Hepatocyte (in vitro differentiated cells): Measurements from ENCODE around the gene VPS13D. TPM values are rescaled to one million over a fixed set of nuclear protein-coding genes. Genes with fewer than 3 reads are reported as not detected.

ENCODE experiments used
- DNase-seq: peaks from one replicate; pipeline ENCODE4 v3.0.0-alpha.2; 2016; ENCODE audit warnings: low spot score
- H2AFZ ChIP-seq: fragments of 200-600 bp; sonication (generic); 2 replicates; pipeline ENCODE4 v1.6.0; 2016; ENCODE audit warnings: antibody characterized with exemption, mild to moderate bottlenecking
- H3K27ac ChIP-seq: fragments of 200-600 bp; sonication (generic); 2 replicates; pipeline ENCODE4 v1.5.1; 2016; ENCODE audit warnings: mild to moderate bottlenecking
- H3K27me3 ChIP-seq: fragments of 200-600 bp; sonication (generic); 2 replicates; pipeline ENCODE4 v1.6.1; 2016
- H3K36me3 ChIP-seq: fragments of 200-600 bp; sonication (generic); replicated peaks from 2 replicates; pipeline ENCODE4 v1.5.1; 2016; ENCODE audit warnings: low read depth; ENCODE audit not compliant: insufficient read depth
- H3K4me1 ChIP-seq: fragments of 200-600 bp; sonication (generic); 2 replicates; pipeline ENCODE4 v1.5.1; 2016; ENCODE audit warnings: mild to moderate bottlenecking, moderate library complexity; ENCODE audit not compliant: insufficient read depth
- H3K4me2 ChIP-seq: fragments of 200-600 bp; sonication (generic); 2 replicates; pipeline ENCODE4 v1.6.0; 2016
- H3K4me3 ChIP-seq: fragments of 200-600 bp; sonication (generic); 2 replicates; pipeline ENCODE4 v1.5.1; 2016; ENCODE audit warnings: mild to moderate bottlenecking
- H3K79me2 ChIP-seq: fragments of 200-600 bp; sonication (generic); 2 replicates; pipeline ENCODE4 v1.6.0; 2017; ENCODE audit warnings: mild to moderate bottlenecking
- H3K9me2 ChIP-seq: fragments of 200-600 bp; sonication (generic); replicated peaks from 2 replicates; pipeline ENCODE4 v1.6.0; 2017; ENCODE audit warnings: mild to moderate bottlenecking; ENCODE audit not compliant: insufficient read depth
- H3K9me3 ChIP-seq: fragments of 200-600 bp; sonication (generic); 2 replicates; pipeline ENCODE4 v1.5.1; 2016; ENCODE audit warnings: low read depth, mild to moderate bottlenecking
- H4K20me1 ChIP-seq: fragments of 200-600 bp; sonication (generic); 2 replicates; pipeline ENCODE4 v1.6.0; 2016; ENCODE audit warnings: mild to moderate bottlenecking; ENCODE audit not compliant: insufficient read depth, poor library complexity, severe bottlenecking
- CTCF ChIP-seq: fragments of 200-600 bp; sonication (generic); IDR thresholded peaks from 2 replicates; pipeline ENCODE4 v1.5.1; 2016; ENCODE audit warnings: antibody characterized with exemption, mild to moderate bottlenecking; ENCODE audit not compliant: poor library complexity
- EZH2 ChIP-seq: fragments of 200-600 bp; sonication (generic); IDR thresholded peaks from 2 replicates; pipeline ENCODE4 v1.6.1; 2016; ENCODE audit warnings: antibody characterized with exemption, mild to moderate bottlenecking, borderline replicate concordance
- EZH2phosphoT487 ChIP-seq: fragments of 200-600 bp; sonication (generic); IDR thresholded peaks from one replicate; pipeline ENCODE4 v1.6.1; 2018; ENCODE audit warnings: antibody characterized with exemption, mild to moderate bottlenecking, low read depth, moderate library complexity; ENCODE audit not compliant: unreplicated experiment, severe bottlenecking
- WGBS: methylation state at CpG from one replicate; pipeline ENCODE4 v1.1.6; 2016; ENCODE audit warnings: low lambda C conversion rate; ENCODE audit errors: missing lambda C conversion rate; 5-methylcytosine and 5-hydroxymethylcytosine counted together
- polyA plus RNA-seq: library from polyadenylated mRNA; unstranded; fragments of >200 nt; fragmentation: Nextera tagmentation; extraction: Ambion mirVana; gene quantifications from 2 replicates; pipeline ENCODE4 v1.2.1, GENCODE V29; 2016
- total RNA-seq: library from RNA; depleted of rRNA; stranded (reverse); fragments of >200 nt; gene quantifications from 2 replicates; pipeline ENCODE4 v1.2.3, GENCODE V29; 2014

Gene VPS13D
- total and polyA plus RNA-seq, 2 experiments from 2014 or later, result 7.3 to 32.2 TPM

- H3K36me3 ChIP-seq, result no peaks in the 10 kb centered on the region
- no peak for DNase-seq
- no peak for TF ChIP-seq CTCF
- no peak for TF ChIP-seq EZH2
- TF ChIP-seq EZH2phosphoT487, result no peak
- no peak overlapping the region for H3K4me2 ChIP-seq
- H3K27me3 ChIP-seq, result no peaks in the 10 kb centered on the region
- H3K79me2 ChIP-seq, result no peaks in the 10 kb centered on the region
- H3K9me3 ChIP-seq, result no peaks in the 10 kb centered on the region
- 82% methylated on average over 6 of the region's 6 CpGs for WGBS
- no peaks in the 10 kb centered on the region for H4K20me1 ChIP-seq
- H3K4me3 ChIP-seq, result no peak overlapping the region
- H3K4me1 ChIP-seq, result no peaks in the 10 kb centered on the region
- no peak overlapping the region for H3K27ac ChIP-seq
- no peaks in the 10 kb centered on the region for H3K9me2 ChIP-seq
- no peak overlapping the region for H2AFZ ChIP-seq
These were observed 27.7 kb upstream of the VPS13D start for GRCh38 chr1:12202190-12202497.

DNA sequence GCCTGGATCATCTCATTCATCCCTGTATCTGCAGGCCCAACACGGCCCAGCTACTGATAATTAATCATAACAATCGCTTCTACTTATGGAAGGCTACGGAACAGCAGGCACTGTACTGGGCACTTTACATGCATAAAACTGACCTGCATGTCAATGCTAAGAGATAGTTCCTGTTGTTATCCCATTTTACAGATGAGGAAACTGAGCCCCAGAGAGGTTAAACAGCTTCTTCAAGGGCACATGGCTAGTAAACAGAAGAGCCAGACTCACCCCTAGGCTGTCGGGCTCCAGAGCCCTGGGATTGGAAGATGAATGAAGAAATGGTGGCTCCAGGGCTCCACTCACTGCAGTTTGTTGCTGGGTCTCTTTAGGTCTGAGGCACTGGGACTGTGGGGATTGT is 27.3 kb upstream of the VPS13D start:
- Histone ChIP-seq H3K4me2 (no peak overlapping the region), H3K27ac (no peak overlapping the region), H3K4me1 (no peaks in the 10 kb centered on the region), H3K9me3 (no peaks in the 10 kb centered on the region), H3K27me3 (no peaks in the 10 kb centered on the region), H3K9me2 (no peaks in the 10 kb centered on the region), H2AFZ (no peak overlapping the region), H3K36me3 (no peaks in the 10 kb centered on the region), H4K20me1 (no peaks in the 10 kb centered on the region), H3K79me2 (no peaks in the 10 kb centered on the region), H3K4me3 (no peak overlapping the region)
- no peak for DNase-seq
- TF ChIP-seq EZH2 (no peak), CTCF (no peak)
- 92% methylated on average over 4 of the region's 4 CpGs for WGBS

DNA sequence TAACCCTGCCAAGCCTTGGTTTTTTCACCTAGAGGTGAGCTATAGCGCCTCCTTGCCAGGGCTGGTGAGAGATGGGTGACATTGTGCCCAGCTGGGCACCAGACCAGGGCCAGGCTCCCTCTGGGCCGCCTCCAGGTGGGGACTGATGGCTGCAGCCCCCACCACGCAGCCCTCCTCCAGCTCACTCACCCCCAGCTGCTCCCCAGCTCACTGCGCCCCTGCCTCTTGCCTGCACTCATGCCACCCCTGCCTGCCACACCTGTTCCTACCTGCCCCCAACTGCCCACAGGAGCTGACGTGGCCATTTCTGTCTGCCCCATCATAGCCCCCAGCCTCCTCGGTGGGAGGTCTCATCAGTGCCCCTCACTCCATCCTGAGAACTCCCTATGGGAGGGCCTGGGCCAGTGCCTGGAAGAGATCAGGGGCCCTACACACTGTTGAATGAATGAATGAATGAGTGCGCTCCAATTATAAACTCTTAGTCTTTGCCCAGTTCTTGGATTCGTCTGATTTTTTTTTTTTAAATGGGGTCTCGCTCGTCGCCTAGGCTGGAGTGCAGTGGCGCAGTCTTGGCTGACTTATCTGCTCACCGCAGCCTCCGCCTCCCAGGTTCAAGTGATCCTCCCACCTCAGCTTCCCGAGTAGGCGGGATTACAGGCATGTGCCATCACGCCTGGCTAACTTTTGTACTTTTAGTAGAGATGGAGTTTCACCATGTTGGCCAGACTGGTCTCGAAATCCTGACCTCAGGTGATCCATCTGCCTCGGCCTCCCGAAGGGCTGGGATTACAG is 26.4 kb upstream of the VPS13D start:
- no peaks in the 10 kb centered on the region for H3K4me1 ChIP-seq
- H3K4me3 ChIP-seq, result no peak overlapping the region
- no peak overlapping the region for H2AFZ ChIP-seq
- H3K4me2 ChIP-seq, result no peak overlapping the region
- DNase-seq, result no peak
- WGBS, result 92% methylated on average over 20 of the region's 20 CpGs
- H4K20me1 ChIP-seq, result no peaks in the 10 kb centered on the region
- no peaks in the 10 kb centered on the region for H3K36me3 ChIP-seq
- H3K79me2 ChIP-seq, result no peaks in the 10 kb centered on the region
- H3K27me3 ChIP-seq, result no peaks in the 10 kb centered on the region
- H3K9me3 ChIP-seq, result no peaks in the 10 kb centered on the region
- no peaks in the 10 kb centered on the region for H3K9me2 ChIP-seq
- H3K27ac ChIP-seq, result no peak overlapping the region
- no peak for TF ChIP-seq EZH2
- TF ChIP-seq EZH2phosphoT487, result no peak
- TF ChIP-seq CTCF, result no peak

DNA sequence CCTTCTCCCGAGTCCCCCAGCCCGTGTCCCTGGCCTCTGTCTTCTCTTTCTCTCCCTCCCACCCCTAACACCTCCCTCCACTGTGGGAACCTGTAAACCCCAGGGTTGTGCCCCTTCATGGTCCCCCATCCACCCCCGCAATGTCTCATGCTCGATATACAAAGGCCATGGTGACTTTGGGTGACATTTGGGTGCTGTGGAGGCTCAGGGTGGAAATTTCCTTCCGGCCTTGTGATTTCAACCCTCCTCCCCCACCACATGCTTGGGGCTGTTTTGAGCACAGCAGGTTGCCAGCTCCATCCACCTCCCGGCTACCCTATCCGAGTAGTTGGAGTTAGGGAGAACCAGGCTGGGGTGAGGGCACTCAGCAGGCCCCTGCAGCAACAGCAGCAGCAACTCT is 25.7 kb upstream of the VPS13D start:
- no peaks in the 10 kb centered on the region for H3K36me3 ChIP-seq
- no peak overlapping the region for H3K4me3 ChIP-seq
- WGBS, result 74% methylated on average over 4 of the region's 7 CpGs
- no peaks in the 10 kb centered on the region for H4K20me1 ChIP-seq
- no peaks in the 10 kb centered on the region for H3K27me3 ChIP-seq
- H3K4me2 ChIP-seq, result no peak overlapping the region
- H3K4me1 ChIP-seq, result no peaks in the 10 kb centered on the region
- no peak for DNase-seq
- H2AFZ ChIP-seq, result no peak overlapping the region
- H3K9me3 ChIP-seq, result no peaks in the 10 kb centered on the region
- H3K79me2 ChIP-seq, result no peaks in the 10 kb centered on the region
- no peak overlapping the region for H3K27ac ChIP-seq
- TF ChIP-seq CTCF, result no peak
- no peak for TF ChIP-seq EZH2
- no peak for TF ChIP-seq EZH2phosphoT487
- no peaks in the 10 kb centered on the region for H3K9me2 ChIP-seq
